Measurements from ENCODE around the gene FEN1. TPM values are rescaled to one million over a fixed set of nuclear protein-coding genes. Genes with fewer than 3 reads are reported as not detected.

FEN1 gene
- total and polyA plus RNA-seq, 2 of the 13 experiments (the other 11 are each of a cell fraction or from before 2014, with no cell fraction given): 12.4 to 102 TPM

DNA sequence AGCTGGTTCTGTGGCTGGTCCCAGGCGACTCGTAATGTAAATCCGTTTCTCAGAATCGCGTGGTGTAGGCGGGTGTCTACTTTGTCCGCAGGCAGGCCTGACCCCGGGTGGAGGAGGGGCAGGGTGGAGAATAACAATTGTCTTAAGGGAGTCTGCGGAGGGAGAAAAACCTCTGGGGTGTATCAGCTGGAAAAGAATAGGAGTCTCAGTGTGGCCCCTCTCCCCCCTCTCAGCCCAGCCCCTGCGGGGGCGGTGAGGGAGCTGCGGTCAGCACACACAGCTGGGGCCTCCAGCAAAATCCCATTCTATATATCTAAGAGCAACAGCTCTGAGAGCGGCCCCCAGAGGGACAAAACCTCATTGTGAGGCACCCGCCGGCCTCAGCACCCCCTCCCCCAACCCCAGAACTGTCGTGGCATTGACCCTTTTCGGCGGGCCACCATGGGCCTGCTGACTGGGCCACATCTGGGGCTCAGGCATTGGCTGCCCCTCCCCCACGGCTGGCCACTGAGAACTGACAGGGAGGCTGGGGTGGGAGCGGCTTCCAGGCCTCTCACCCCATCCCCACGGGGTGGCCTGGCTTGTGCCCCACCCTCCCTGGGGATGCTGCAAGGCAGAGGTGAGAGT is 43.0 kb upstream of the FEN1 start (continued):
- TF ChIP-seq, protein P1, sequence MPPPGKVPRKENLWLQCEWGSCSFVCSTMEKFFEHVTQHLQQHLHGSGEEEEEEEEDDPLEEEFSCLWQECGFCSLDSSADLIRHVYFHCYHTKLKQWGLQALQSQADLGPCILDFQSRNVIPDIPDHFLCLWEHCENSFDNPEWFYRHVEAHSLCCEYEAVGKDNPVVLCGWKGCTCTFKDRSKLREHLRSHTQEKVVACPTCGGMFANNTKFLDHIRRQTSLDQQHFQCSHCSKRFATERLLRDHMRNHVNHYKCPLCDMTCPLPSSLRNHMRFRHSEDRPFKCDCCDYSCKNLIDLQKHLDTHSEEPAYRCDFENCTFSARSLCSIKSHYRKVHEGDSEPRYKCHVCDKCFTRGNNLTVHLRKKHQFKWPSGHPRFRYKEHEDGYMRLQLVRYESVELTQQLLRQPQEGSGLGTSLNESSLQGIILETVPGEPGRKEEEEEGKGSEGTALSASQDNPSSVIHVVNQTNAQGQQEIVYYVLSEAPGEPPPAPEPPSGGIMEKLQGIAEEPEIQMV (CRISPR knock-in tag; IDR thresholded peaks at IDR 0.05; ENCODE audit: low read depth): no peak
- TF ChIP-seq KDM2A (CRISPR knock-in tag; IDR thresholded peaks at IDR 0.05; ENCODE audit: borderline replicate concordance, low read depth) (no peak), HNRNPK (IDR thresholded peaks at IDR 0.05; ENCODE audit: low read depth, low read length, poor library complexity, severe bottlenecking) (no peak), RXRA (CRISPR knock-in tag; IDR thresholded peaks at IDR 0.05) (peak; percentile 87), NFE2L2 (IDR thresholded peaks at IDR 0.05; ENCODE audit: low read length) (no peak), ZNF496 (CRISPR knock-in tag; IDR thresholded peaks at IDR 0.05; ENCODE audit: insufficient replicate concordance) (no peak), FOXA1 (IDR thresholded peaks at IDR 0.05) (no peak), FOXA1 (CRISPR knock-in tag; IDR thresholded peaks at IDR 0.05) (0 out of 2 replicates have a peak, but pooled peaks have one; percentile 7), ZBTB38 (CRISPR knock-in tag; IDR thresholded peaks at IDR 0.05) (no peak), FOSL2 (CRISPR knock-in tag; IDR thresholded peaks at IDR 0.05) (no peak), POLR2AphosphoS2 (IDR thresholded peaks at IDR 0.05; ENCODE audit: low read depth, low read length) (no peak), JUNB (CRISPR knock-in tag; IDR thresholded peaks at IDR 0.05; ENCODE audit: borderline replicate concordance) (no peak), SOX13 (IDR thresholded peaks at IDR 0.05) (no peak), SOX13 (CRISPR knock-in tag; conservative IDR thresholded peaks at IDR 0.05 in 1 of 2, IDR thresholded peaks at IDR 0.05 in 1 of 2) (peak in 1 of 2 experiments; percentile 55; a peak in 2 of 4 replicates), DR1 (CRISPR knock-in tag; IDR thresholded peaks at IDR 0.05) (no peak), ZFP1 (CRISPR knock-in tag; IDR thresholded peaks at IDR 0.05) (no peak), ATF1 (CRISPR knock-in tag; IDR thresholded peaks at IDR 0.05) (no peak), POLR2AphosphoS5 (IDR thresholded peaks at IDR 0.05; ENCODE audit: low read depth, low read length) (no peak), ZNF432 (CRISPR knock-in tag; IDR thresholded peaks at IDR 0.05; ENCODE audit: borderline replicate concordance) (no peak), ZNF205 (CRISPR knock-in tag; IDR thresholded peaks at IDR 0.05) (no peak), CEBPZ (IDR thresholded peaks at IDR 0.05; ENCODE audit: low read length) (no peak)
- TF ChIP-seq, protein P2, sequence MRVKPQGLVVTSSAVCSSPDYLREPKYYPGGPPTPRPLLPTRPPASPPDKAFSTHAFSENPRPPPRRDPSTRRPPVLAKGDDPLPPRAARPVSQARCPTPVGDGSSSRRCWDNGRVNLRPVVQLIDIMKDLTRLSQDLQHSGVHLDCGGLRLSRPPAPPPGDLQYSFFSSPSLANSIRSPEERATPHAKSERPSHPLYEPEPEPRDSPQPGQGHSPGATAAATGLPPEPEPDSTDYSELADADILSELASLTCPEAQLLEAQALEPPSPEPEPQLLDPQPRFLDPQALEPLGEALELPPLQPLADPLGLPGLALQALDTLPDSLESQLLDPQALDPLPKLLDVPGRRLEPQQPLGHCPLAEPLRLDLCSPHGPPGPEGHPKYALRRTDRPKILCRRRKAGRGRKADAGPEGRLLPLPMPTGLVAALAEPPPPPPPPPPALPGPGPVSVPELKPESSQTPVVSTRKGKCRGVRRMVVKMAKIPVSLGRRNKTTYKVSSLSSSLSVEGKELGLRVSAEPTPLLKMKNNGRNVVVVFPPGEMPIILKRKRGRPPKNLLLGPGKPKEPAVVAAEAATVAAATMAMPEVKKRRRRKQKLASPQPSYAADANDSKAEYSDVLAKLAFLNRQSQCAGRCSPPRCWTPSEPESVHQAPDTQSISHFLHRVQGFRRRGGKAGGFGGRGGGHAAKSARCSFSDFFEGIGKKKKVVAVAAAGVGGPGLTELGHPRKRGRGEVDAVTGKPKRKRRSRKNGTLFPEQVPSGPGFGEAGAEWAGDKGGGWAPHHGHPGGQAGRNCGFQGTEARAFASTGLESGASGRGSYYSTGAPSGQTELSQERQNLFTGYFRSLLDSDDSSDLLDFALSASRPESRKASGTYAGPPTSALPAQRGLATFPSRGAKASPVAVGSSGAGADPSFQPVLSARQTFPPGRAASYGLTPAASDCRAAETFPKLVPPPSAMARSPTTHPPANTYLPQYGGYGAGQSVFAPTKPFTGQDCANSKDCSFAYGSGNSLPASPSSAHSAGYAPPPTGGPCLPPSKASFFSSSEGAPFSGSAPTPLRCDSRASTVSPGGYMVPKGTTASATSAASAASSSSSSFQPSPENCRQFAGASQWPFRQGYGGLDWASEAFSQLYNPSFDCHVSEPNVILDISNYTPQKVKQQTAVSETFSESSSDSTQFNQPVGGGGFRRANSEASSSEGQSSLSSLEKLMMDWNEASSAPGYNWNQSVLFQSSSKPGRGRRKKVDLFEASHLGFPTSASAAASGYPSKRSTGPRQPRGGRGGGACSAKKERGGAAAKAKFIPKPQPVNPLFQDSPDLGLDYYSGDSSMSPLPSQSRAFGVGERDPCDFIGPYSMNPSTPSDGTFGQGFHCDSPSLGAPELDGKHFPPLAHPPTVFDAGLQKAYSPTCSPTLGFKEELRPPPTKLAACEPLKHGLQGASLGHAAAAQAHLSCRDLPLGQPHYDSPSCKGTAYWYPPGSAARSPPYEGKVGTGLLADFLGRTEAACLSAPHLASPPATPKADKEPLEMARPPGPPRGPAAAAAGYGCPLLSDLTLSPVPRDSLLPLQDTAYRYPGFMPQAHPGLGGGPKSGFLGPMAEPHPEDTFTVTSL (CRISPR knock-in tag; IDR thresholded peaks at IDR 0.05; ENCODE audit: borderline replicate concordance): no peak
